Posterior vena cava (tissue), 2 donors: Measurements from ENCODE around the gene CTSE. TPM values are rescaled to one million over a fixed set of nuclear protein-coding genes. Genes with fewer than 3 reads are reported as not detected.
A peak's percentile ranks its signal among the peaks of the same experiment; 100 is the strongest.

Source experiments
- DNase-seq: peaks from one replicate; pipeline ENCODE4 v3.0.0-alpha.2; 2020; ENCODE audit warnings: low spot score
- intact Hi-C, 2 donors: fragments of 100-400 bp; cut with DNase I; formaldehyde crosslinking; loops; one replicate each; pipeline versions ENCODE4 v1.14.1 to v1.14.2; 2022 to 2023
- total RNA-seq, 2 donors: library from RNA; stranded (reverse); fragmentation: NEBNext Ultra II Directional; extraction: Animal tissue kit (Norgen Biotek cat#: 25700); gene quantifications; one replicate each; pipeline ENCODE4 v1.2.1, GENCODE V29; 2021
- donor health status: DM: yes; HTN: yes; CAD: no.
- donor health status: DM: yes; HTN: yes; CAD: no.

Gene CTSE
- total RNA-seq, 2 donors from 2014 or later: not detected

- peak; percentile 88 for DNase-seq
- intact Hi-C loops: loop anchor here (2.0 to 5.0 kb wide), 3 partner anchors 59 to 1080 kb away; no protein-coding TSS in a partner anchor
Observed at GRCh38 chr1:205977402-205978014, 46.2 kb downstream of the CTSE start.

- no peak for DNase-seq
- intact Hi-C loops: loop anchor here (2.0 to 5.0 kb wide), 3 partner anchors 58 to 1080 kb away; no protein-coding TSS in a partner anchor
Observed at GRCh38 chr1:205976708-205977401, 46.8 kb downstream of the CTSE start.

GRCh38 chr1:205976036-205976435 is 47.7 kb downstream of the CTSE start:
- intact Hi-C loops: loop anchor here (2.0 to 5.0 kb wide), 3 partner anchors 57 to 1081 kb away; no protein-coding TSS in a partner anchor
- DNase-seq: no peak

GRCh38 chr1:205975387-205975998 is 48.2 kb downstream of the CTSE start:
- DNase-seq: no peak
- intact Hi-C loops: loop anchor here (5.0 kb wide), 2 partner anchors 183 to 1082 kb away; no protein-coding TSS in a partner anchor

GRCh38 chr1:205974712-205975111 is 49.0 kb downstream of the CTSE start:
- intact Hi-C loops: loop anchor here (5.0 kb wide), 2 partner anchors 182 to 1083 kb away; no protein-coding TSS in a partner anchor
- DNase-seq: no peak

GRCh38 chr1:205973377-205974232 is 50.1 kb downstream of the CTSE start:
- DNase-seq: no peak
- intact Hi-C loops: no loop called here

- DNase-seq: no peak
- intact Hi-C loops: no loop called here
Observed at GRCh38 chr1:205972491-205973168, 51.1 kb downstream of the CTSE start.

- DNase-seq: no peak
- intact Hi-C loops: no loop called here
Observed at GRCh38 chr1:205972081-205972480, 51.6 kb downstream of the CTSE start.

- intact Hi-C loops: no loop called here
- no peak for DNase-seq
Observed at GRCh38 chr1:205971082-205971481, 52.6 kb downstream of the CTSE start.

GRCh38 chr1:205970486-205970885 is 53.2 kb downstream of the CTSE start:
- DNase-seq: no peak
- intact Hi-C loops: no loop called here

GRCh38 chr1:205969229-205969628 is 54.5 kb downstream of the CTSE start:
- DNase-seq: no peak
- intact Hi-C loops: no loop called here

GRCh38 chr1:205967554-205968335 is 56.0 kb downstream of the CTSE start:
- intact Hi-C loops: no loop called here
- no peak for DNase-seq

- intact Hi-C loops: no loop called here
- DNase-seq: peak; percentile 37
Observed at GRCh38 chr1:205965036-205965884, 58.4 kb downstream of the CTSE start.

- DNase-seq: peak; percentile 38
- intact Hi-C loops: no loop called here
Observed at GRCh38 chr1:205963352-205964155, 60.1 kb downstream of the CTSE start.

- intact Hi-C loops: no loop called here
- peak; percentile 69 for DNase-seq
Observed at GRCh38 chr1:205962821-205963221, 60.9 kb downstream of the CTSE start.

GRCh38 chr1:205961991-205962820 is 61.5 kb downstream of the CTSE start:
- no peak for DNase-seq
- intact Hi-C loops: no loop called here
